ENCODE data around the gene EYS. TPM values are rescaled to one million over a fixed set of nuclear protein-coding genes. Genes with fewer than 3 reads are reported as not detected.

The EYS gene
- total and polyA plus RNA-seq, 2 donors from 2014 or later, result not detected

DNA sequence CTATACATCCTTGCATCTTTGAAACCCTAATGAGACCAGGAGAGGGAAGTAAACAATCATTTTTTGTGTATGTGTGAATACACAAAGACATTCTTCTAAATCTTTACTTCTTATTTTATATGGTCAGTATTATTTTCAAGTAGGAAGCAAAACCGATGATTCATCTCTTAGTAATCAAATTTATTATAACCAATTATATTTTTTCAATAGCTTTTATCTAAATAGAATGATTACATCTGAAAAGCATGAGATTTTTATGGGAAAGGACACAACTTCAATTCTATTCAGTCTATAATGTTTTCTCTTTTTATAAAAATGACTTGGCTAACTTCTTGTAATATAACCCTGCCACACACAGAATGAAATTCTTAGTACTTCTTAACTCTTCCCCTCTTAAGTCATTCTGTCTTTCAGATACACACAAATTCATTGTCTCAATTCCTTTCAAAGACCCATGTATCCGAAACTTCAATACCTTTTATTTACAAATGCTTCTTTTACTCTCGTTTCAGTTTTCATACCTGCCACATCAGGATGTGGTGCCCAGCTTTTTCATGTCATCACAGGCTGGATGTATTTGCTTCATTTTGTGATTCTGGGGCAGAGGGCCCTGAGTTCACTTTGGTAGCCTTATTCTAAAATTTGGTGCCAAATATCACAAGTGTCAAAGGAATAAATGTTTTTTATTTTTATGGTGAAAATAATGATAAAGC, 1844.4 kb downstream of the EYS start:
- intact Hi-C loops (cut with DNase I), result no loop called here
- TF ChIP-seq, protein P1, sequence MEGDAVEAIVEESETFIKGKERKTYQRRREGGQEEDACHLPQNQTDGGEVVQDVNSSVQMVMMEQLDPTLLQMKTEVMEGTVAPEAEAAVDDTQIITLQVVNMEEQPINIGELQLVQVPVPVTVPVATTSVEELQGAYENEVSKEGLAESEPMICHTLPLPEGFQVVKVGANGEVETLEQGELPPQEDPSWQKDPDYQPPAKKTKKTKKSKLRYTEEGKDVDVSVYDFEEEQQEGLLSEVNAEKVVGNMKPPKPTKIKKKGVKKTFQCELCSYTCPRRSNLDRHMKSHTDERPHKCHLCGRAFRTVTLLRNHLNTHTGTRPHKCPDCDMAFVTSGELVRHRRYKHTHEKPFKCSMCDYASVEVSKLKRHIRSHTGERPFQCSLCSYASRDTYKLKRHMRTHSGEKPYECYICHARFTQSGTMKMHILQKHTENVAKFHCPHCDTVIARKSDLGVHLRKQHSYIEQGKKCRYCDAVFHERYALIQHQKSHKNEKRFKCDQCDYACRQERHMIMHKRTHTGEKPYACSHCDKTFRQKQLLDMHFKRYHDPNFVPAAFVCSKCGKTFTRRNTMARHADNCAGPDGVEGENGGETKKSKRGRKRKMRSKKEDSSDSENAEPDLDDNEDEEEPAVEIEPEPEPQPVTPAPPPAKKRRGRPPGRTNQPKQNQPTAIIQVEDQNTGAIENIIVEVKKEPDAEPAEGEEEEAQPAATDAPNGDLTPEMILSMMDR (IDR thresholded peaks at IDR 0.05; ENCODE audit: borderline replicate concordance, extremely low read depth, insufficient read depth), result no peak
- H3K9ac ChIP-seq (ENCODE audit: low read length in 3 of 3), result no peak overlapping the region
- no peaks in the 10 kb centered on the region for H3K27me3 ChIP-seq (ENCODE audit: control insufficient read depth, insufficient read depth, low read length)
- DNase-seq (no peak), FAIRE-seq (no peak)
- H3K4me3 ChIP-seq (ENCODE audit: low read length in 3 of 3), result no peak overlapping the region
- H3K36me3 ChIP-seq (ENCODE audit: control insufficient read depth in 2 of 3, insufficient read depth in 3 of 3, low read length in 3 of 3), result no peaks in the 10 kb centered on the region
- no peaks in the 10 kb centered on the region for H3K9me3 ChIP-seq (ENCODE audit: control insufficient read depth in 2 of 3, insufficient read depth in 1 of 3, low read length in 3 of 3)
- H3K4me1 ChIP-seq (ENCODE audit: control insufficient read depth in 2 of 3, insufficient read depth in 2 of 3, low read depth in 1 of 3, low read length in 3 of 3), result no peaks in the 10 kb centered on the region
- H3K27ac ChIP-seq (ENCODE audit: low read depth in 2 of 2, low read length in 2 of 2), result no peak overlapping the region

DNA sequence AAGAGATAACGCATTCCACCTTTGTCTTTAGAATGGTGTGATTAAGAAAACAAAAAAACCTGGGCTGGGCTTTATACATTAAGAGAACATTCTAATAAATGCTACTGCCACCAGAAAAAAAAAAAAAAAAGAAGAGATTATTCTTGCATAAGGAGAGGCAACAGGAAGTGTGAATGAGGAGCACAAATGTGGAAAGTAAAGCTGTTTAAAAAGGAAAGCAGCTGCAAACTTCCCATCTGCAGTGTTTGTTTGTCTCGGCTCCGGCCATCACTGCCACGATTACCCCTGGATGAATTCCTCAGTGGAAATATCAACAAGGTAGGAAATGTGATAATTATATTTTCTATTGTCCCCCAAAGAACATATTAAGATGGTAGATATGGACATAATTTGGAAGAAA, 1847.5 kb downstream of the EYS start:
- FAIRE-seq, result no peak
- Histone ChIP-seq H3K4me1 (ENCODE audit: control insufficient read depth in 2 of 3, insufficient read depth in 2 of 3, low read depth in 1 of 3, low read length in 3 of 3) (no peaks in the 10 kb centered on the region), H3K27me3 (ENCODE audit: control insufficient read depth, insufficient read depth, low read length) (no peaks in the 10 kb centered on the region), H3K9me3 (ENCODE audit: control insufficient read depth in 2 of 3, insufficient read depth in 1 of 3, low read length in 3 of 3) (no peaks in the 10 kb centered on the region), H3K27ac (ENCODE audit: low read depth in 2 of 2, low read length in 2 of 2) (no peak overlapping the region), H3K9ac (ENCODE audit: low read length in 3 of 3) (no peak overlapping the region), H3K4me3 (ENCODE audit: low read length in 3 of 3) (no peak overlapping the region), H3K36me3 (ENCODE audit: control insufficient read depth in 2 of 3, insufficient read depth in 3 of 3, low read length in 3 of 3) (no peaks in the 10 kb centered on the region)
- TF ChIP-seq, protein P1 (IDR thresholded peaks at IDR 0.05; ENCODE audit: borderline replicate concordance, extremely low read depth, insufficient read depth), result no peak
- intact Hi-C loops (cut with DNase I), result no loop called here
- DNase-seq, result no peak

DNA sequence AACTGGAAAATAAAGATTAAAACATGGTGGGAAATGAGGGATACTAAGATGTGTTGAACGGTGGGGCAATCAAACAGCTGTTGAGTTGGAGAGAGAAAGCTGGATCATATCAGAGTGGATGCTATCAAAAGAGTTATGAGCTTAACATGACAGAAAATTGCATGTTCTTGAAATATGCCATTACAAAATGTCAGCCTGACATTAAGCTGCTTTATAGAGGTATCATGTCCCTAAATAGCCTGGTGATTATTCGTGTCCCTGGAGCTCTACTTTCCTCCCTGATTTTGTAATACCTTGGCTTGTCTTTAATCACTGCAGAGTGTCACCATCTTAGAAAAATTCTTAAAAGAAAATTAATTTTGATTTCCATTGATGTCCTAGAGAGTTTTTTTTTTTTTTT, 1848.3 kb downstream of the EYS start:
- TF ChIP-seq, protein P1 (IDR thresholded peaks at IDR 0.05; ENCODE audit: borderline replicate concordance, extremely low read depth, insufficient read depth), result no peak
- DNase-seq (no peak), FAIRE-seq (no peak)
- H3K27ac ChIP-seq (ENCODE audit: low read depth in 2 of 2, low read length in 2 of 2), result no peak overlapping the region
- H3K36me3 ChIP-seq (ENCODE audit: control insufficient read depth in 2 of 3, insufficient read depth in 3 of 3, low read length in 3 of 3), result no peaks in the 10 kb centered on the region
- intact Hi-C loops (cut with DNase I), result no loop called here
- H3K27me3 ChIP-seq (ENCODE audit: control insufficient read depth, insufficient read depth, low read length), result no peaks in the 10 kb centered on the region
- H3K9me3 ChIP-seq (ENCODE audit: control insufficient read depth in 2 of 3, insufficient read depth in 1 of 3, low read length in 3 of 3), result no peaks in the 10 kb centered on the region
- H3K4me3 ChIP-seq (ENCODE audit: low read length in 3 of 3), result no peak overlapping the region
- no peaks in the 10 kb centered on the region for H3K4me1 ChIP-seq (ENCODE audit: control insufficient read depth in 2 of 3, insufficient read depth in 2 of 3, low read depth in 1 of 3, low read length in 3 of 3)
- H3K9ac ChIP-seq (ENCODE audit: low read length in 3 of 3), result no peak overlapping the region

DNA sequence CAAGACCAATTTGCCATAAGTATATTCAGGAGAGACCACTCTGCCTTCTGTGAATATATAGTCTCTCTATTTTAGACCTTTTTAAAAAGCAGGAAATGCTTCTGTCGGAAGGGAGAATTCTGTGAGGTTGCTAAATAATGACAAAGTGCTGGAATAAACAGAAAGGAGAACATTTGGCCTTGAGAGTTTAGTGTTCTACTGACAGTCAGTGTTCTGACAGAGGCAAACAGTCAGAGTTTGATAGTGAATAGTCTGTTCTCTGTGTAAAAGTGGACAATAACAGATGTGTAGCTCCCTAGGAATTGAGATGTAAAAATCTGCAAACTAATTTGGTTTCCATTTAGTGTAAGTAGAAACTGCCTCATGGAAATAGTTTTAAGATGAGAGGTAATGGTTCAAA, 1850.8 kb downstream of the EYS start:
- FAIRE-seq (no peak), DNase-seq (no peak)
- Histone ChIP-seq H3K27ac (ENCODE audit: low read depth in 2 of 2, low read length in 2 of 2) (no peak overlapping the region), H3K4me1 (ENCODE audit: control insufficient read depth in 2 of 3, insufficient read depth in 2 of 3, low read depth in 1 of 3, low read length in 3 of 3) (no peaks in the 10 kb centered on the region), H3K27me3 (ENCODE audit: control insufficient read depth, insufficient read depth, low read length) (no peaks in the 10 kb centered on the region), H3K9ac (ENCODE audit: low read length in 3 of 3) (no peak overlapping the region), H3K9me3 (ENCODE audit: control insufficient read depth in 2 of 3, insufficient read depth in 1 of 3, low read length in 3 of 3) (no peaks in the 10 kb centered on the region), H3K36me3 (ENCODE audit: control insufficient read depth in 2 of 3, insufficient read depth in 3 of 3, low read length in 3 of 3) (no peaks in the 10 kb centered on the region), H3K4me3 (ENCODE audit: low read length in 3 of 3) (no peak overlapping the region)
- intact Hi-C loops (cut with DNase I), result no loop called here
- TF ChIP-seq, protein P1 (IDR thresholded peaks at IDR 0.05; ENCODE audit: borderline replicate concordance, extremely low read depth, insufficient read depth), result no peak

All from kidney (tissue), 14 donors.